WTC11 (cell line): ENCODE results near the gene DMC1. TPM values are rescaled to one million over a fixed set of nuclear protein-coding genes. Genes with fewer than 3 reads are reported as not detected.

ENCODE experiments used
- ATAC-seq: fragments of 200-7000 bp; cut with Tn5 transposase; 2 replicates; pipeline ENCODE4 v1.10.0; 2021; ENCODE audit warnings: mild to moderate bottlenecking, moderate library complexity
- CTCF ChIA-PET: fragments of 300-600 bp; sonication (Branson Sonifier 250); formaldehyde crosslinking; loops from one replicate; lab custom pipeline; 2021; ENCODE audit warnings: antibody characterized with exemption; lab: Charles Lee
- POLR2A ChIA-PET: fragments of 350-600 bp; sonication (Branson Sonifier 250); formaldehyde crosslinking; loops from one replicate; lab custom pipeline; 2021; ENCODE audit warnings: antibody characterized with exemption; lab: Charles Lee
- DNase-seq: peaks from one replicate; pipeline ENCODE4 v3.0.0; 2021; ENCODE audit warnings: low spot score
- H3K27ac Mint-ChIP-seq: 2 replicates; pipeline ENCODE4 v1.8.0; 2021; ENCODE audit warnings: mixed read lengths
- H3K27me3 Mint-ChIP-seq: 2 replicates; pipeline ENCODE4 v1.8.0; 2021; ENCODE audit warnings: low read depth, mild to moderate bottlenecking, moderate library complexity, mixed read lengths
- H3K36me3 Mint-ChIP-seq: 2 replicates; pipeline ENCODE4 v1.8.0; 2021; ENCODE audit warnings: mixed read lengths
- H3K4me1 Mint-ChIP-seq: 2 replicates; pipeline ENCODE4 v1.8.0; 2022; ENCODE audit warnings: mixed read lengths
- H3K4me3 Mint-ChIP-seq: 2 replicates; pipeline ENCODE4 v1.8.0; 2021; ENCODE audit warnings: mild to moderate bottlenecking, moderate library complexity, mixed read lengths
- H3K9me3 Mint-ChIP-seq: 2 replicates; pipeline ENCODE4 v1.8.0; 2021; ENCODE audit warnings: mixed read lengths
- AR ChIP-seq: fragments of 250-450 bp; sonication (Bioruptor Pico); IDR thresholded peaks from 2 replicates; pipeline ENCODE4 v1.9.0; 2021; ENCODE audit warnings: mild to moderate bottlenecking
- ARID4B ChIP-seq: sonication (generic); formaldehyde crosslinking; IDR thresholded peaks from 2 replicates; pipeline ENCODE4 v1.8.0; 2023; ENCODE audit warnings: missing genetic modification reagents, mild to moderate bottlenecking, borderline replicate concordance
- EMX1 ChIP-seq: fragments of 250-450 bp; sonication (Bioruptor Pico); IDR thresholded peaks from 2 replicates; pipeline ENCODE4 v1.8.0; 2021; ENCODE audit warnings: mild to moderate bottlenecking
- NR3C1 ChIP-seq: sonication (generic); formaldehyde crosslinking; conservative IDR thresholded peaks from 2 replicates; pipeline ENCODE4 v1.8.1; 2023; ENCODE audit warnings: low read depth, mild to moderate bottlenecking, missing genetic modification reagents
- PRDM15 ChIP-seq: sonication (generic); formaldehyde crosslinking; IDR thresholded peaks from 2 replicates; pipeline ENCODE4 v1.8.0; 2022; ENCODE audit warnings: missing genetic modification reagents
- PRRX2 ChIP-seq: fragments of 250-450 bp; sonication (Bioruptor Pico); IDR thresholded peaks from 2 replicates; pipeline ENCODE4 v1.8.0; 2021; ENCODE audit warnings: mild to moderate bottlenecking
- RELA ChIP-seq: sonication (generic); formaldehyde crosslinking; IDR thresholded peaks from 2 replicates; pipeline ENCODE4 v1.8.1; 2022; ENCODE audit warnings: missing genetic modification reagents, mild to moderate bottlenecking, borderline replicate concordance
- ZNF532 ChIP-seq: fragments of 250-450 bp; sonication (Bioruptor Pico); IDR thresholded peaks from 2 replicates; pipeline ENCODE4 v1.9.0; 2021; ENCODE audit warnings: mild to moderate bottlenecking, borderline replicate concordance
- total RNA-seq: library from RNA; stranded (reverse); gene quantifications from 3 replicates; pipeline ENCODE4 v1.2.3, GENCODE V29; 2021

Gene DMC1
- total RNA-seq, 1 experiment from 2014 or later: 4.3 TPM

- TF ChIP-seq ZNF532 (CRISPR knock-in tag): peak; percentile 26; the same call in 1 of the 2 replicates
- TF ChIP-seq, all 79 proteins: peak for 9
These were observed 87.2 kb downstream of the DMC1 start (continued) for GRCh38 chr22:38482662-38483308.

- CTCF ChIA-PET: no interaction called here
- peak overlapping the region; percentile 50; the same call in 1 of the 2 replicates for H3K27ac Mint-ChIP-seq
- POLR2A ChIA-PET: interaction anchor here (0.6 to 1.7 kb wide), 2 partner anchors 8 to 17 kb away, joined by 3 to 6 read pairs; no protein-coding TSS in a partner anchor
- no peaks in the 10 kb centered on the region for H3K9me3 Mint-ChIP-seq
- peaks cover 56% of the 10 kb centered on the region for H3K36me3 Mint-ChIP-seq
- TF ChIP-seq AR (CRISPR knock-in tag) (peak; percentile 49; the same call in 1 of the 2 replicates), PRDM15 (CRISPR knock-in tag) (no peak), EMX1 (peak; percentile 81), PRRX2 (CRISPR knock-in tag) (no peak; the same call in 1 of the 2 replicates)
- TF ChIP-seq, all 79 proteins: peak for 2
- Mint-ChIP-seq H3K4me1 (0 out of 2 replicates have a peak, but pooled peaks cover 4% of the 10 kb centered on the region), H3K4me3 (no peak overlapping the region), H3K27me3 (no peaks in the 10 kb centered on the region)
- ATAC-seq: peak; percentile 15; the same call in 1 of the 2 replicates
- no peak for DNase-seq
These were observed 88.1 kb downstream of the DMC1 start for GRCh38 chr22:38481871-38482332.

- ATAC-seq (no peak), DNase-seq (no peak)
- POLR2A ChIA-PET: interaction anchor here (0.6 to 1.7 kb wide), 5 partner anchors 9 to 65 kb away, joined by 3 to 6 read pairs (median 3); no protein-coding TSS in a partner anchor
- H3K27ac Mint-ChIP-seq: peak overlapping the region; percentile 71
- H3K4me3 Mint-ChIP-seq: no peak overlapping the region
- CTCF ChIA-PET: interaction anchor here (1.1 kb wide), 1 partner anchor 46 kb away, joined by 4 read pairs; no protein-coding TSS in a partner anchor
- H3K36me3 Mint-ChIP-seq: peaks cover 50% of the 10 kb centered on the region
- H3K9me3 Mint-ChIP-seq: no peaks in the 10 kb centered on the region
- 0 out of 2 replicates have a peak, but pooled peaks cover 4% of the 10 kb centered on the region for H3K4me1 Mint-ChIP-seq
- H3K27me3 Mint-ChIP-seq: no peaks in the 10 kb centered on the region
- TF ChIP-seq ARID4B (CRISPR knock-in tag) (no peak), NR3C1 (CRISPR knock-in tag) (no peak), RELA (no peak), ZNF532 (CRISPR knock-in tag) (peak; percentile 78; the same call in 1 of the 2 replicates)
These were observed 88.7 kb downstream of the DMC1 start for GRCh38 chr22:38481162-38481870.
